Measurements from ENCODE around the gene OR11A1. TPM values are rescaled to one million over a fixed set of nuclear protein-coding genes. Genes with fewer than 3 reads are reported as not detected.

The OR11A1 gene
- total and polyA plus RNA-seq, 10 donors = not detected

- Histone ChIP-seq H3K36me3 (no peaks in the 10 kb centered on the region), H3K9me3 (peaks cover 0 to 5% (median 2%) of the 10 kb centered on the region in 8 donors), H3K27me3 (replicated peaks in 1 of 7) (peaks cover 0 to 15% (median 0%) of the 10 kb centered on the region in 7 donors), H3K4me3 (no peak overlapping the region), H3K27ac (no peak overlapping the region), H3K4me1 (no peaks in the 10 kb centered on the region)
- intact Hi-C loops (cut with DNase I; ENCODE audit: low total_unique reads) = no loop called here
- TF ChIP-seq CTCF (IDR thresholded peaks at IDR 0.05 in 8 of 11, conservative IDR thresholded peaks at IDR 0.05 in 3 of 11) (no peak), POLR2AphosphoS5 (IDR thresholded peaks at IDR 0.05) (no peak), POLR2A (IDR thresholded peaks at IDR 0.05) (no peak)
- DNase-seq = no peak
- 45 to 79% (median 60%) methylated on average over 1 of the region's 1 CpG for WGBS, 5 donors
Measured at GRCh38 chr6:29425075-29425474, 31.8 kb downstream of the OR11A1 start.

GRCh38 chr6:29424575-29424974 lies 32.3 kb downstream of the OR11A1 start:
- Histone ChIP-seq H3K9me3 (peaks cover 0 to 5% (median 2%) of the 10 kb centered on the region in 8 donors), H3K27me3 (replicated peaks in 1 of 7) (peaks cover 0 to 15% (median 0%) of the 10 kb centered on the region in 7 donors), H3K36me3 (no peaks in the 10 kb centered on the region), H3K27ac (no peak overlapping the region), H3K4me3 (no peak overlapping the region), H3K4me1 (no peaks in the 10 kb centered on the region)
- no peak for DNase-seq
- 20 to 39% (median 26%) methylated on average over 2 of the region's 2 CpGs for WGBS, 5 donors
- intact Hi-C loops (cut with DNase I; ENCODE audit: low total_unique reads) = no loop called here
- TF ChIP-seq CTCF (IDR thresholded peaks at IDR 0.05 in 8 of 11, conservative IDR thresholded peaks at IDR 0.05 in 3 of 11) = no peak
- TF ChIP-seq POLR2AphosphoS5 (IDR thresholded peaks at IDR 0.05) = no peak
- no peak for TF ChIP-seq POLR2A (IDR thresholded peaks at IDR 0.05)

DNA sequence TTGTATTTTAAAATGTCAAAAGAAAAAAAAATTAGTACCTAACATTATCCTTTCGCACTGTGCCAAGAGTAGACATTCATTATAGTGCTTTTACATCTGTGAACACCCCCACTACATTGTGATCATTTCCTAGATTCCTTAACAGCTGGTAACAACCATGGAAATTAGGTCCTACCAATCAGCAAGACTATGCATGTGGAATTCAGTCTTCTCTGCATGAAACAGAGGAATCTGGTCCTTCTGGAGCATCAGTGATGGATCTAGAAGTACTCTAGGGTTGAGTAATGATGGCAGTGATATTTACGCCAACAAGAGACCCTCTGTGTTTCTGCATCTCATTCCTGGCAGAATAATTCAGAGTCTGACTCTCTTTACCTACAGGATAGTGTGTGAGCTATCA lies 32.7 kb downstream of the OR11A1 start:
- intact Hi-C loops (cut with DNase I; ENCODE audit: low total_unique reads) = no loop called here
- DNase-seq = no peak
- H3K4me1 ChIP-seq = no peaks in the 10 kb centered on the region
- H3K4me3 ChIP-seq = no peak overlapping the region
- H3K36me3 ChIP-seq = no peaks in the 10 kb centered on the region
- H3K27ac ChIP-seq = no peak overlapping the region
- WGBS, 5 donors = 89 to 92% (median 90%) methylated on average over 2 of the region's 2 CpGs
- peaks cover 0 to 5% (median 2%) of the 10 kb centered on the region in 8 donors for H3K9me3 ChIP-seq
- no peak for TF ChIP-seq POLR2AphosphoS5 (IDR thresholded peaks at IDR 0.05)
- no peak for TF ChIP-seq POLR2A (IDR thresholded peaks at IDR 0.05)
- no peak for TF ChIP-seq CTCF (IDR thresholded peaks at IDR 0.05 in 8 of 11, conservative IDR thresholded peaks at IDR 0.05 in 3 of 11)
- peaks cover 0 to 15% (median 0%) of the 10 kb centered on the region in 7 donors for H3K27me3 ChIP-seq (replicated peaks in 1 of 7)

DNA sequence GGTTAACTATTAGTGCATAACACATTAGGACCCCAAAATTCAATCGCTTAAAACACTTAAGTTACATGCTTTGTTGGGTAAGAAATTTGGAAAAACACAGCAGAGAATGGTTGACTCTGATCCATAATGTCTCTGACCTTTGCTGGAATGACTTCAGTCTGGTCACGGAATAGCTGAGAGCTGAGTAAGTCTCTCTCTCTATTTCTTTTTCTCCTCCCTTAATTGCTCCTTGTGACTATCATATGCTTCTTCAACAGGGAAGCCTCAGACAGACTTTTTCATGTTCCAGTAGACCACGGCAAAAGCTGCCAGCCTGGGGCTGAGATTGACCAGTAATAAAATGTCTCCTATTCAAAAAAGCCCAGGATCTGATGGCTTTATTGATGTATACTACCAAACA lies 37.4 kb downstream of the OR11A1 start:
- H3K9me3 ChIP-seq = peaks cover 0 to 5% (median 2%) of the 10 kb centered on the region in 8 donors
- no peaks in the 10 kb centered on the region for H3K36me3 ChIP-seq
- no peaks in the 10 kb centered on the region for H3K4me1 ChIP-seq
- WGBS, 5 donors = 74 to 83% (median 76%) methylated on average over 3 of the region's 3 CpGs
- no peak for DNase-seq
- intact Hi-C loops (cut with DNase I; ENCODE audit: low total_unique reads) = no loop called here
- H3K27ac ChIP-seq = no peak overlapping the region
- no peak overlapping the region for H3K4me3 ChIP-seq
- peaks cover 0 to 6% (median 0%) of the 10 kb centered on the region in 7 donors for H3K27me3 ChIP-seq (replicated peaks in 1 of 7)
- no peak for TF ChIP-seq CTCF (IDR thresholded peaks at IDR 0.05 in 8 of 11, conservative IDR thresholded peaks at IDR 0.05 in 3 of 11)
- TF ChIP-seq POLR2AphosphoS5 (IDR thresholded peaks at IDR 0.05) = no peak
- TF ChIP-seq POLR2A (IDR thresholded peaks at IDR 0.05) = no peak

Data from spleen (tissue), 11 donors.